ENCODE results near the gene CNOT6.

The CNOT6 gene

GRCh38 chr5:180623844-180624243 lies 129.7 kb downstream of the CNOT6 start:
- H3K27ac ChIP-seq (ENCODE audit: low read length): peak overlapping the region; percentile 52; the same call in 1 of the 2 replicates
- H3K4me1 ChIP-seq (ENCODE audit: insufficient read depth, low read length): peaks cover 4% of the 10 kb centered on the region
- ATAC-seq (ENCODE audit: insufficient read depth, low read depth) (no peak), DNase-seq (no peak)
- H3K9ac ChIP-seq (ENCODE audit: low read depth, low read length): no peak overlapping the region
- H2AFZ ChIP-seq (ENCODE audit: low read depth, low read length): no peak overlapping the region
- no peak overlapping the region for H3K4me3 ChIP-seq (ENCODE audit: low read depth in 1 of 2, low read length in 2 of 2)
- no peaks in the 10 kb centered on the region for H3K9me3 ChIP-seq (ENCODE audit: insufficient read depth, low read length, severe bottlenecking)
- no peaks in the 10 kb centered on the region for H3K27me3 ChIP-seq (ENCODE audit: insufficient read depth, low read length, poor library complexity)
- H3K4me2 ChIP-seq (ENCODE audit: insufficient read depth, low read length): no peak overlapping the region
- peaks cover 6% of the 10 kb centered on the region; the same call in 1 of the 2 replicates for H4K20me1 ChIP-seq (ENCODE audit: insufficient read depth, low read length)
- no peaks in the 10 kb centered on the region for H3K36me3 ChIP-seq (ENCODE audit: insufficient read depth, low read length)
- TF ChIP-seq CTCF (IDR thresholded peaks at IDR 0.05; ENCODE audit: borderline replicate concordance, extremely low read depth, low read length, poor library complexity, severe bottlenecking) (no peak), EZH2 (IDR thresholded peaks at IDR 0.05; ENCODE audit: borderline replicate concordance, low read depth, low read length, severe bottlenecking) (no peak)
- no peaks in the 10 kb centered on the region for H3K79me2 ChIP-seq (ENCODE audit: insufficient read depth, low read length)

- no peaks in the 10 kb centered on the region for H3K36me3 ChIP-seq (ENCODE audit: insufficient read depth, low read length)
- H3K9ac ChIP-seq (ENCODE audit: low read depth, low read length): no peak overlapping the region
- H3K27ac ChIP-seq (ENCODE audit: low read length): no peak overlapping the region
- no peaks in the 10 kb centered on the region for H3K9me3 ChIP-seq (ENCODE audit: insufficient read depth, low read length, severe bottlenecking)
- no peaks in the 10 kb centered on the region for H3K79me2 ChIP-seq (ENCODE audit: insufficient read depth, low read length)
- no peaks in the 10 kb centered on the region for H3K27me3 ChIP-seq (ENCODE audit: insufficient read depth, low read length, poor library complexity)
- no peak overlapping the region for H2AFZ ChIP-seq (ENCODE audit: low read depth, low read length)
- no peak for DNase-seq
- no peak overlapping the region for H3K4me2 ChIP-seq (ENCODE audit: insufficient read depth, low read length)
- no peak for TF ChIP-seq EZH2 (IDR thresholded peaks at IDR 0.05; ENCODE audit: borderline replicate concordance, low read depth, low read length, severe bottlenecking)
- TF ChIP-seq CTCF (IDR thresholded peaks at IDR 0.05; ENCODE audit: borderline replicate concordance, extremely low read depth, low read length, poor library complexity, severe bottlenecking): no peak
- H4K20me1 ChIP-seq (ENCODE audit: insufficient read depth, low read length): peaks cover 6% of the 10 kb centered on the region; the same call in 1 of the 2 replicates
- H3K4me1 ChIP-seq (ENCODE audit: insufficient read depth, low read length): peaks cover 4% of the 10 kb centered on the region
- ATAC-seq (ENCODE audit: insufficient read depth, low read depth): peak; percentile 22; the same call in 1 of the 3 replicates
- H3K4me3 ChIP-seq (ENCODE audit: low read depth in 1 of 2, low read length in 2 of 2): no peak overlapping the region
Observed at GRCh38 chr5:180624587-180624986, 130.4 kb downstream of the CNOT6 start.

GRCh38 chr5:180625125-180625790 lies 131.1 kb downstream of the CNOT6 start:
- peaks cover 6% of the 10 kb centered on the region; the same call in 1 of the 2 replicates for H4K20me1 ChIP-seq (ENCODE audit: insufficient read depth, low read length)
- H3K4me2 ChIP-seq (ENCODE audit: insufficient read depth, low read length): no peak overlapping the region
- no peaks in the 10 kb centered on the region for H3K79me2 ChIP-seq (ENCODE audit: insufficient read depth, low read length)
- no peak overlapping the region for H3K4me3 ChIP-seq (ENCODE audit: low read depth in 1 of 2, low read length in 2 of 2)
- H3K36me3 ChIP-seq (ENCODE audit: insufficient read depth, low read length): no peaks in the 10 kb centered on the region
- DNase-seq (no peak), ATAC-seq (ENCODE audit: insufficient read depth, low read depth) (no peak)
- H3K9me3 ChIP-seq (ENCODE audit: insufficient read depth, low read length, severe bottlenecking): no peaks in the 10 kb centered on the region
- no peak overlapping the region for H2AFZ ChIP-seq (ENCODE audit: low read depth, low read length)
- no peaks in the 10 kb centered on the region for H3K27me3 ChIP-seq (ENCODE audit: insufficient read depth, low read length, poor library complexity)
- no peak overlapping the region for H3K9ac ChIP-seq (ENCODE audit: low read depth, low read length)
- peaks cover 4% of the 10 kb centered on the region for H3K4me1 ChIP-seq (ENCODE audit: insufficient read depth, low read length)
- no peak overlapping the region for H3K27ac ChIP-seq (ENCODE audit: low read length)
- TF ChIP-seq EZH2 (IDR thresholded peaks at IDR 0.05; ENCODE audit: borderline replicate concordance, low read depth, low read length, severe bottlenecking) (no peak), CTCF (IDR thresholded peaks at IDR 0.05; ENCODE audit: borderline replicate concordance, extremely low read depth, low read length, poor library complexity, severe bottlenecking) (no peak)
